H1 (cell line): ENCODE data around the gene XRN2. TPM values are rescaled to one million over a fixed set of nuclear protein-coding genes. Genes with fewer than 3 reads are reported as not detected.
A peak's percentile ranks its signal among the peaks of the same experiment; 100 is the strongest.

Source experiments
- CTCF ChIA-PET: fragments of 300-600 bp; sonication (Branson Sonifier 250); formaldehyde crosslinking; loops from one replicate; lab custom pipeline; 2021; ENCODE audit not compliant: partially characterized antibody; lab: Charles Lee
- POLR2A ChIA-PET: fragments of 300-600 bp; sonication (Branson Sonifier 250); formaldehyde crosslinking; loops from one replicate; lab custom pipeline; 2021; ENCODE audit warnings: inconsistent platforms; ENCODE audit not compliant: partially characterized antibody; lab: Charles Lee
- DNase-seq, 2 experiments: peaks; one replicate each; pipeline versions ENCODE4 v3.0.0 to v3.0.0-alpha.2; 2010 to 2022; ENCODE audit warnings: low spot score in 2 of 2, low read depth in 1 of 2, mixed read lengths in 1 of 2
- FAIRE-seq: peaks from 2 replicates; lab custom pipeline; 2011; peaks lifted over from hg19 to GRCh38; lab: Jason Lieb, UNC
- H2AFZ ChIP-seq: 2 replicates; pipeline ENCODE4 v1.8.1; 2012; ENCODE audit warnings: low read length, inconsistent platforms
- H2AK5ac ChIP-seq: 2 replicates; pipeline ENCODE4 v1.6.1; 2013; ENCODE audit warnings: low read depth, low read length
- H2BK120ac ChIP-seq: replicated peaks from 2 replicates; pipeline ENCODE3; 2013; ENCODE audit warnings: low read depth, low read length, inconsistent platforms
- H2BK12ac ChIP-seq: 2 replicates; pipeline ENCODE4 v1.6.1; 2013; ENCODE audit warnings: low read depth, low read length
- H2BK15ac ChIP-seq: 2 replicates; pipeline ENCODE4 v1.6.1; 2013; ENCODE audit warnings: low read length
- H2BK20ac ChIP-seq: 2 replicates; pipeline ENCODE4 v1.6.1; 2013; ENCODE audit warnings: low read length
- H2BK5ac ChIP-seq: 2 replicates; pipeline ENCODE4 v1.6.1; 2013; ENCODE audit warnings: low read depth, low read length
- H3K14ac ChIP-seq: 2 replicates; pipeline ENCODE4 v1.6.1; 2013; ENCODE audit warnings: inconsistent platforms; ENCODE audit not compliant: insufficient read length
- H3K18ac ChIP-seq: 2 replicates; pipeline ENCODE4 v1.6.1; 2013; ENCODE audit warnings: low read length; ENCODE audit errors: extremely low read depth
- H3K23ac ChIP-seq: 2 replicates; pipeline ENCODE4 v1.6.1; 2013; ENCODE audit warnings: inconsistent platforms; ENCODE audit not compliant: insufficient read length
- H3K23me2 ChIP-seq: 2 replicates; pipeline ENCODE4 v1.6.1; 2013; ENCODE audit warnings: low read depth, low read length
- H3K27ac ChIP-seq: 2 replicates; pipeline ENCODE4 v1.6.1; 2011; ENCODE audit warnings: low read depth, low read length, inconsistent platforms
- H3K27me3 ChIP-seq, 4 experiments: replicated peaks in 1 of 4; 1 replicate in 1 of 4; 2 replicates in 3 of 4; pipeline versions ENCODE4 v1.6.1 to v1.8.1; 2011 to 2013; ENCODE audit warnings: low read length in 3 of 4, mild to moderate bottlenecking in 3 of 4, inconsistent platforms in 2 of 4, mixed read lengths in 2 of 4, moderate library complexity in 1 of 4; ENCODE audit not compliant: control insufficient read depth in 3 of 4, insufficient read depth in 3 of 4; ENCODE audit errors: extremely low read depth in 1 of 4
- H3K36me3 ChIP-seq, 4 experiments: 2 replicates each; pipeline versions ENCODE4 v1.6.1 to v1.8.1; 2011 to 2013; ENCODE audit warnings: mild to moderate bottlenecking in 4 of 4, low read length in 3 of 4, moderate library complexity in 2 of 4, control low read depth in 1 of 4, inconsistent platforms in 1 of 4; ENCODE audit not compliant: insufficient read depth in 4 of 4, control insufficient read depth in 2 of 4
- H3K4ac ChIP-seq: replicated peaks from 2 replicates; pipeline ENCODE3; 2013; ENCODE audit warnings: low read length, low read depth, mixed read lengths, inconsistent platforms; ENCODE audit not compliant: insufficient read length
- H3K4me1 ChIP-seq, 4 experiments: replicated peaks in 1 of 4; 1 replicate in 1 of 4; 2 replicates in 3 of 4; pipeline versions ENCODE4 v1.6.1 to v1.8.1; 2011 to 2013; ENCODE audit warnings: low read length in 3 of 4, inconsistent platforms in 2 of 4, mixed read lengths in 1 of 4; ENCODE audit not compliant: insufficient read depth in 4 of 4, control insufficient read depth in 3 of 4
- H3K4me2 ChIP-seq, 2 experiments: 2 replicates each; pipeline versions ENCODE4 v1.6.1 to v1.8.1; 2011 to 2013; ENCODE audit warnings: low read depth in 2 of 2, low read length in 2 of 2, control low read depth in 1 of 2, inconsistent platforms in 1 of 2, mild to moderate bottlenecking in 1 of 2; ENCODE audit not compliant: insufficient read depth in 1 of 2
- H3K4me3 ChIP-seq, 4 experiments: fragments of 200-600, 300-600 bp in 1 of 4; sonication (generic), shearing (Covaris generic), sonication (Bioruptor Twin) in 1 of 4; 2 replicates each; pipeline versions ENCODE4 v1.5.1 to v1.8.1; 2011 to 2016; ENCODE audit warnings: low read length in 4 of 4, low read depth in 3 of 4, control low read depth in 2 of 4, inconsistent platforms in 2 of 4, mild to moderate bottlenecking in 2 of 4, mixed read lengths in 1 of 4, moderate library complexity in 1 of 4; ENCODE audit not compliant: insufficient read depth in 2 of 4; ENCODE audit errors: extremely low read depth in 1 of 4
- H3K56ac ChIP-seq: replicated peaks from 2 replicates; pipeline ENCODE3; 2013; ENCODE audit warnings: low read depth, mild to moderate bottlenecking, mixed read lengths, low read length, inconsistent platforms; ENCODE audit not compliant: insufficient read length
- H3K79me1 ChIP-seq: 2 replicates; pipeline ENCODE4 v1.6.1; 2013; ENCODE audit warnings: low read depth, low read length, control low read depth
- H3K79me2 ChIP-seq, 2 experiments: 2 replicates each; pipeline versions ENCODE4 v1.6.1 to v1.8.1; 2012 to 2013; ENCODE audit warnings: low read length in 2 of 2, mild to moderate bottlenecking in 2 of 2, inconsistent platforms in 1 of 2; ENCODE audit not compliant: insufficient read depth in 2 of 2, control insufficient read depth in 1 of 2
- H3K9ac ChIP-seq, 4 experiments: replicated peaks in 1 of 4; 1 replicate in 1 of 4; 2 replicates in 3 of 4; pipeline versions ENCODE4 v1.6.1 to v1.8.1; 2011 to 2013; ENCODE audit warnings: low read depth in 3 of 4, low read length in 3 of 4, control low read depth in 2 of 4, mild to moderate bottlenecking in 2 of 4, moderate library complexity in 2 of 4, inconsistent platforms in 1 of 4; ENCODE audit errors: extremely low read depth in 1 of 4
- H3K9me3 ChIP-seq, 2 experiments: 2 replicates each; pipeline versions ENCODE4 v1.6.1 to v1.8.1; 2012 to 2013; ENCODE audit warnings: mild to moderate bottlenecking in 2 of 2, moderate library complexity in 2 of 2, control low read depth in 1 of 2, inconsistent platforms in 1 of 2, low read depth in 1 of 2, low read length in 1 of 2, mixed read lengths in 1 of 2; ENCODE audit not compliant: insufficient read depth in 2 of 2
- H4K20me1 ChIP-seq, 2 experiments: replicated peaks in 1 of 2; 2 replicates each; pipeline versions ENCODE3 to v1.8.1; 2011 to 2013; ENCODE audit warnings: inconsistent platforms in 2 of 2, low read length in 2 of 2, mild to moderate bottlenecking in 1 of 2; ENCODE audit not compliant: insufficient read depth in 2 of 2, control insufficient read depth in 1 of 2
- H4K5ac ChIP-seq: 2 replicates; pipeline ENCODE4 v1.6.1; 2013; ENCODE audit warnings: low read length, low read depth, mixed read lengths, inconsistent platforms; ENCODE audit not compliant: insufficient read length
- H4K8ac ChIP-seq: 2 replicates; pipeline ENCODE4 v1.8.0; 2013; ENCODE audit warnings: mild to moderate bottlenecking, moderate library complexity, low read length, inconsistent platforms; ENCODE audit not compliant: insufficient read depth; ENCODE audit errors: extremely low read depth
- H4K91ac ChIP-seq: replicated peaks from 2 replicates; pipeline ENCODE3; 2013; ENCODE audit warnings: low read length, mixed read lengths, inconsistent platforms; ENCODE audit not compliant: insufficient read length
- CEBPB ChIP-seq: IDR thresholded peaks from 2 replicates; pipeline ENCODE4 v1.6.1; 2012; ENCODE audit warnings: low read depth, low read length
- KDM4A ChIP-seq: IDR thresholded peaks from one replicate; pipeline ENCODE4 v1.7.1; 2012; ENCODE audit warnings: low read depth, mild to moderate bottlenecking, moderate library complexity, low read length, inconsistent platforms; ENCODE audit not compliant: severe bottlenecking
- SP4 ChIP-seq: IDR thresholded peaks from 2 replicates; pipeline ENCODE4 v1.6.1; 2012; ENCODE audit warnings: low read length, inconsistent platforms
- SUZ12 ChIP-seq: fragments of 200-600 bp; sonication (generic); IDR thresholded peaks from 2 replicates; pipeline ENCODE4 v1.6.1; 2012; ENCODE audit warnings: mild to moderate bottlenecking, inconsistent platforms, low read length, moderate library complexity, mixed read lengths
- WGBS, 2 experiments: shearing (Covaris generic) in 1 of 2; methylation state at CpG; one replicate each; pipeline versions ENCODE4 v1.1.6 to v1.1.7; 2013 to 2015; ENCODE audit warnings: low lambda C conversion rate in 2 of 2, mixed read lengths in 2 of 2, inconsistent platforms in 1 of 2, low coverage in 1 of 2, missing lambda C conversion rate in 1 of 2; ENCODE audit not compliant: insufficient replicate concordance in 2 of 2, insufficient coverage in 1 of 2, insufficient read length in 1 of 2; ENCODE audit errors: extremely low coverage in 1 of 2, missing lambda C conversion rate in 1 of 2; 5-methylcytosine and 5-hydroxymethylcytosine counted together
- polyA plus RNA-seq, 7 experiments: library from polyadenylated mRNA; depleted of rRNA in 3 of 7; stranded (reverse) in 5 of 7; unstranded in 2 of 7; fragments of >200 nt in 5 of 7; fragments of 200-250 nt in 2 of 7; gene quantifications; 1 replicate in 5 of 7; 2 replicates in 1 of 7; 4 replicates in 1 of 7; pipeline versions ENCODE4 v1.2.1 to v1.2.3, GENCODE V29; 2011 to 2013; ENCODE audit warnings: missing spikeins in 2 of 7, mixed read lengths in 2 of 7
- total RNA-seq: library from RNA; stranded (reverse); fragmentation: NEBNext Ultra II Directional; extraction: Animal tissue kit (Norgen Biotek cat#: 25700); gene quantifications from 2 replicates; pipeline ENCODE4 v1.2.1, GENCODE V29; 2021
- TF ChIP-seq, protein P1 (sequence below): IDR thresholded peaks from 2 replicates; pipeline ENCODE4 v1.6.1; 2011; ENCODE audit warnings: low read depth, mild to moderate bottlenecking, low read length; ENCODE audit not compliant: insufficient read depth

Gene XRN2
- total and polyA plus RNA-seq, 2 of the 8 experiments (the other 6 are each of a cell fraction or from before 2014, with no cell fraction given): 60.3 to 139 TPM

DNA sequence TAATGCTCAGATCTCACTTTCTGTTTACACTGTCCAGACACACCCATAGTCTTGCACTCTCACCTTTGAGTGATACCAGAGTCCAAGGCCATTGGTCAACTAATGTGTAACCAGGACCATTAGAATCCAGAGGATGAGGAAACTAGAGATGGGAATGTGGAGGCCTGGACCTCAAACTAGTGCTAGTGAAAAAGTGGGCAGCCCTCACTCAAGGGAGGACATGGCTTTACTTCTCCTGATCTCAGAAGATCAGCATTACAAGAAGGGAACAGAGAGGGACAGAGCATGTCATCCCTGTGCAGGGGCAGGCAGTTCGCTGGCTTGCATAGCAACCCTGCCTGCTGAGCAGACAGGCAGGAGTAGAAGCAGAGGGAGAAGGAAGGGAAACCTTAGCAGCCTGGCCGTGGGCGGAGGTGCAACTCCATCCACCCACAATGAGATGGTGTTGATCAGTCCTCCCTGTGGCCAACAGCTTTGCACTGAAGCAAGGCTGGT is 22.6 kb upstream of the XRN2 start:
- H2AK5ac ChIP-seq: no peak overlapping the region
- H3K4ac ChIP-seq: no peak overlapping the region
- no peak overlapping the region for H2BK120ac ChIP-seq
- FAIRE-seq: no peak
- no peaks in the 10 kb centered on the region for H3K4me1 ChIP-seq
- H3K4me3 ChIP-seq: no peak overlapping the region
- no peak for DNase-seq
- no peak overlapping the region for H3K14ac ChIP-seq
- no peak for TF ChIP-seq CEBPB
- TF ChIP-seq KDM4A: no peak
- TF ChIP-seq SUZ12: no peak
- no peak for TF ChIP-seq SP4
- TF ChIP-seq, protein P1, sequence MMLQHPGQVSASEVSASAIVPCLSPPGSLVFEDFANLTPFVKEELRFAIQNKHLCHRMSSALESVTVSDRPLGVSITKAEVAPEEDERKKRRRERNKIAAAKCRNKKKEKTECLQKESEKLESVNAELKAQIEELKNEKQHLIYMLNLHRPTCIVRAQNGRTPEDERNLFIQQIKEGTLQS: no peak
- TF ChIP-seq, all 59 proteins: peak for 0
- POLR2A ChIA-PET: interaction anchor here (1.2 kb wide), 1 partner anchor 23 kb away, joined by 3 read pairs; no protein-coding TSS in a partner anchor
- no peak overlapping the region for H2BK20ac ChIP-seq
- no peak overlapping the region for H3K27ac ChIP-seq
- H3K4me2 ChIP-seq: no peak overlapping the region
- no peaks in the 10 kb centered on the region for H3K23me2 ChIP-seq
- peak overlapping the region; percentile 17; the same call in 1 of the 2 replicates for H2AFZ ChIP-seq
- no peak overlapping the region for H3K23ac ChIP-seq
- H3K56ac ChIP-seq: no peak overlapping the region
- no peaks in the 10 kb centered on the region for H3K79me2 ChIP-seq
- no peaks in the 10 kb centered on the region for H3K36me3 ChIP-seq
- H4K20me1 ChIP-seq: no peaks in the 10 kb centered on the region
- H2BK15ac ChIP-seq: no peak overlapping the region
- WGBS, 2 experiments: 71% methylated on average over 3 of the region's 3 CpGs; no CpG with 5 or more reads in 1 of the 2 experiments
- H3K18ac ChIP-seq: no peak overlapping the region
- H2BK12ac ChIP-seq: no peak overlapping the region
- H4K91ac ChIP-seq: no peak overlapping the region
- no peaks in the 10 kb centered on the region for H3K9me3 ChIP-seq
- H3K79me1 ChIP-seq: no peaks in the 10 kb centered on the region
- no peaks in the 10 kb centered on the region for H3K27me3 ChIP-seq
- no peak overlapping the region for H3K9ac ChIP-seq
- no peak overlapping the region for H4K8ac ChIP-seq
- H2BK5ac ChIP-seq: no peak overlapping the region
- CTCF ChIA-PET: no interaction called here
- H4K5ac ChIP-seq: no peak overlapping the region
